SHP77 treated with DMSO at 0.1 percent for 48 hours (cell line): ENCODE data around the gene ADORA1.

Experiments
- DNase-seq: peaks from one replicate; lab custom pipeline; 2025; lab: John Stamatoyannopoulos, UW

The ADORA1 gene

DNA sequence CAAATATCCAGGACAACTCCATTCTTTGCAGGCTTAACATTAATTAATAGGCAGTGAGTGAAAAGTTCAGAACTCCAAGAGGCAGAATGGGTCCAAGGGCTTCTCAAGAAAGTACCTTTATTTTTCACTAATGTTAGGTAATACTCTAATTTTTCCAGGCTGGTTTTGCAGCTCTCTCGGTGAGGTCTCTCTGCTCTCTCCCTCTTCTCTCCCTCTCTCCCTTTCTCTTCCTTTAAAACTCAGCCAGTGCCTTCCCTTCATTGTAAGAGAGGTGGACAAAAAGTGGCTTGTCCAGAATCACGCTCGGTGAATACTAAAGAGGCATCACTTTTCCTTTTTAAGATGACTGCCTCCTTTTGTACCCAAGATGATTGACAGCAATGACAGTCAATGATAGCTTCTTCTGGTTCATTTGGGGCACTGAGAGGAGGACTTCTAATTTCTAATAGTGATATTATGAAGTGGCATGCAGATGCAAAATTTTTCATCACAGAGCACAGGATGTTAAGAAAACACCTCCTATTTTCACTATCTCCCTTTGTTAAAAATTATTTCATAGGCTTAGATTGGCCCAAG is 60.3 kb downstream of the ADORA1 start:
- no peak for DNase-seq

DNA sequence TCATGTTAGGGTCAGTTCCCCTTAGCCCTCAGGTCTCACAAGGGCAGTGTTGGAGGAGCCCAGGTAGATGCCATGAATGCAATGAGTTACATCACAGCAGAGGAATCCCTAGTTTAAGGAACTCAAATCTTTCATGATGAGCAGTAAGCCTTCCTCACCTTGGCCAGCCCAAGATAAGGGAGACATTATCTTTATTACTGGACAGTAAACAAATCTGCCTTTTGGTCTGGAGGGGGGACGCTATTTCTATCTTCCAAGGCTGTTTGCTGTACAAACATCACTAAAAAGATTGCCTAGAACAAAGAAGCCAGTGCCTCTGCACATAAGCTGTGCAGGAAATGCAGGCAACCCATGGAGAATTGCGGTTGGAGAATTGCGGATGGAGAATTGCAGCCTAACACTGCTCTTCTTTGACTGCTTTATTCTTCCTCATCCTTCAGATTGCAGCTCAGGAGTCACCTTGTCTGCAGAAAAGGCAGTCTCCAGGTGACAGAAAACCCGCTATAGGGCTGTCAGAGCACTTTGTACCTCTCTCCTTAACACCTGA is 61.2 kb downstream of the ADORA1 start:
- no peak for DNase-seq

DNA sequence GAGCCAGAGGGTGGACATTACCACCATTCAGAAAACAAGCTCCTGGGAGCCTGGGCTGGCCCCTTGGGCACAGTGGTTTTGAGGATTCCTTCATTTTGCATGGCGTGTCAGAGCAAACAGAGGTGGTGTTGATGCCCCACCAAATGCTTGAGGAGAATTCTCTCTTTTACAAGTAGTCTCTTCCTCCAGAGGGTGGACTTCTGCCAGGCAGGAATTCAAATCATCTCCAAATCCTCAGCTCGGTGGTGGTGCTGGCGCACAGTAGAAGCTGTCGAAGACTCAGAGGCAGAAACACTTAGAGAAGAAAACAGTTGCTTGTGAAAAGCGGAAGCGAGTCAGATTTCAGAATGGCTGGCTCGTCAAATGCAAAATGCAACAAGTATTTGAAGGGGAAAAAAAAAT is 62.4 kb downstream of the ADORA1 start:
- no peak for DNase-seq

DNA sequence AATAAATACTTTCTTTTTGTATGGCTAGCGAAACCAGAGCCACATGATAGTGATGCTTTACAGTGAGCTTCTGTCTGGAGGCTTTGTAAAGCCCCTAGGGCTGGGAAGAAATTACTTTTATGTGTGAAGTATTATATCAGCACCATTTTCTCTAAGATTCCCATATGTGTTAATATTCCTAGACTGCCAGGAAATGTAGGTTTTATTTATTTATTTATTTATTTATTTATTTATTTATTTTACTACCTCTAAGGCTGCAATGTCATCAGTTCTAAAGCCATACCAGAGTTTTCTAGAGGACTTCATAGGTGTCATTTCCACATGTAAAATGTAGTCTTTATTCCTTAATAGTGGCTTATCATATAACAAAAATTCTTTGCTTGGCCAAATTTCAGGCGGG is 63.4 kb downstream of the ADORA1 start:
- no peak for DNase-seq

DNA sequence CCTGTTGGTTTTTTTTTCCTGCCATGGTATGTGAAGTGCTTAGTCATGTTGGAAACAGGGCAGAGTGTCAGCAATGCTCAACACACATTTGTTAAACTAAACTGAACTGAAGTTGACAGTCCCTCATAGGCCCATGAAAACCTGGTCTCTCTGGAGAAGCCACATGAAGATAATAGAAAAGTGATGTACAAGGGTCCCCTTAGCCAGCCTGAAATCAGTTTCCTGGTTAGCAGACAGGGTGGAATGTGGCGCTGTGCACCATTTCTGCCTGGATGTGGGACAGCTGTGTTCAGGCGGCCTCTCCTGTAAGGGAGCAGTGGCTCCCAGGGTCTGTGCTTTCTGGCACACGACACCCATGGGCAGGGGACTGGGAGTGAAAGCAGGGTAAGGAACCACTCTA is 68.8 kb downstream of the ADORA1 start:
- no peak for DNase-seq

DNA sequence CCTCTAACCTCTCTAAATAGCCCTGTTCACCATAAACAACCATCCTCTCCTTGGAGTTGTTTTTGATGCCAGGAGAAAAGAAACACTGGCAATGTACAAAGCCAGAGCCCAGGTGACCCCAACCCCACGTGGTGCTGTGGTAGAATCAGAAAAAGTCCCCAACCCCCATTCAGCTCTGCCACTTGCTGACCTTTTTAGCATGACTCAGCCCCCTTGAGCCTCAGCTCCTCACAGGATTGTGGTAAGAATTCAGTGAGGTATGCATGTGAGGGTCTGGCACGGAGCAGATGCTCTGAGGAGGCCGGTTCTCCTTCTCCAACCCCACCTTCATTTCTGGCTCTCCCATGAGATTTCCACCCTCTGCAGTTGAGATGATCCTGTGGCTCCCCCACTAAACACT is 70.1 kb downstream of the ADORA1 start:
- DNase-seq: no peak

DNA sequence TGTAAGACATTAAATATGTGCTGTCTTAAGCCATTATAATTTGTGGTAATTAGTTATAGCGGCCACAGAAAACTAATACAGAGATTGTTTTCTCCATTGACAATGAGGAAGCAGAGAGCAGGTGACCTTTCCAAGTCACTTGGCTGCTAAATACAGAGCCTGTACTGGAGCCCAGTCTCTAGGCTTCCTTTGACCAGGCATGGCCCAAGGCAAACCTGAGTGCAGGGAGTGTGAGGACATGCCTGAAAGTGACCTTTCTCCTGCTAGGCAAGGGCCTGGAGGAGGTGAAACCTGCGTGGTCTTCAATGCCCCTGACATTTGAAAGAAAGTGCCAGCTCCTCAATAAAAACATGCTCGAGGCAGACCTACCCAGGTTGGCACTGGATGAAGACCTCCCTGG is 71.5 kb downstream of the ADORA1 start:
- DNase-seq: no peak

DNA sequence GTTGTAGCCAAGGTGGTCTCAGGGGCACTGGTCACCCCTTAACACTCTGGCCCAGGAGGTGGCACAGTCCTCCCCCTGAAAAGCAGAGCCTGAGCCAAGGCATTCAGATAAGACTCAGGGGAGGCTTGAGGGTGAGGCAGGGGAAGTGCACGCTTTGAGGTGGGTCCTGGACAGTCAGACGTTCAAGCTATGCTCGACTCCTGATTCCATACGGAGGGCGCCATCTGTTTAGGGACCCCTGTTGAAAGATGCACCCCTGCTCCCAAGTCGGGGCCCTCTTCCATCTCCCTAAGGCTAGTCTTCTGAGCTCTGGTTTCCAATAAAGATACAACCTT is 71.9 kb downstream of the ADORA1 start:
- DNase-seq: no peak

DNA sequence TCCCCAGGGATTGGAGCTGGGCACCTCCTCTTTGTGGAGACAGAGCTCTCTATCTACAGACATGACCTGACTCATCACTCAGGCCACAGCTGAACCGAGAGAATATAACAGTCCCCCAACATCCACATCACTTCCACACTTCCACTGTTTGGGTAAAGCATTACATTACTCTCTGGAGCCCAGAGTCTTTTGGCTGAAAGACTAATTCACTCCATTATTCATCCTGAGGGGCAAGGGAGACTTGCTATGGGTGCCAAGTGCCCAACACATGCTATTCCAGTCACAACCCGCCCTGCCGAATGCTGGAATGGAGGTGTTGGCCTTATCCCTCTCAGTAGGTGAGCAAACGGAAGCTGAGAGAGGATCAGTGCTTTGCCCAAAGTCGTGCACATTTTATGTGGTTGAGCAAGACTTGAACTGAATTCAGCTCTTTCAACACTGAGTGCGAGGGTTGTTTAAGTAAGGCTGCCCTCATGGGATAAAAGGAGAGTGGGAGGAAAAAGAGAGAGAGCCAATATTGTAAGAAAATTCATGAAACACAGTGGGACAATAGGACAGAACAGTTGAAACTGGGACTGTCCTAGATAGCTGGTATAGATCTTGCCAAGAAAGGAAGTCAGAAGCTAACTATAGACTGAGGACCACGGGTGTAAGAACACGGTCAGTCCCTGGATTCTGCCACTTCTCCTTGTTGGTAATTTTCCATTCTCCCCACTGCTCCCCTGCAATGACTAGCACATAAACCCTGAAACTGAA is 72.5 kb downstream of the ADORA1 start:
- no peak for DNase-seq

DNA sequence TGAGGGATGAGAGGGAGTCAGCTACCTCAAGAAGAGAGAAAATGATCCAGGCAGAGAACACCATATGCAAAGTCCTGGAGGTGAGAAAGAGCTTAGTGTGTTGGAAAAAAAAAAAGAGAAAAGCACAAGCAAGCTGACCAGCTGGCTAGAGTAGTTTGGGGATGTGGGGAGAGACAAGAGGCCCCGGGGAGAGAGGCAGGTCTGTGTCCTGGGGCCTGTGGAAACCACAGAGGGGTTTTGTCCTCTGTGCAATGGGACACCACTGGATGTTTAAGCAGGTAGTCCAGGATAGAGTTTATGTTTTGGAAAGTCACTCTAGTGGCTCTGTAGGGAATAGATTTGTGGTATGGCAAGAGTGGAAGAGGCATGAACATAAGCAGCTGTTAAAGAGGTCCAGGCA is 73.4 kb downstream of the ADORA1 start:
- DNase-seq: no peak

DNA sequence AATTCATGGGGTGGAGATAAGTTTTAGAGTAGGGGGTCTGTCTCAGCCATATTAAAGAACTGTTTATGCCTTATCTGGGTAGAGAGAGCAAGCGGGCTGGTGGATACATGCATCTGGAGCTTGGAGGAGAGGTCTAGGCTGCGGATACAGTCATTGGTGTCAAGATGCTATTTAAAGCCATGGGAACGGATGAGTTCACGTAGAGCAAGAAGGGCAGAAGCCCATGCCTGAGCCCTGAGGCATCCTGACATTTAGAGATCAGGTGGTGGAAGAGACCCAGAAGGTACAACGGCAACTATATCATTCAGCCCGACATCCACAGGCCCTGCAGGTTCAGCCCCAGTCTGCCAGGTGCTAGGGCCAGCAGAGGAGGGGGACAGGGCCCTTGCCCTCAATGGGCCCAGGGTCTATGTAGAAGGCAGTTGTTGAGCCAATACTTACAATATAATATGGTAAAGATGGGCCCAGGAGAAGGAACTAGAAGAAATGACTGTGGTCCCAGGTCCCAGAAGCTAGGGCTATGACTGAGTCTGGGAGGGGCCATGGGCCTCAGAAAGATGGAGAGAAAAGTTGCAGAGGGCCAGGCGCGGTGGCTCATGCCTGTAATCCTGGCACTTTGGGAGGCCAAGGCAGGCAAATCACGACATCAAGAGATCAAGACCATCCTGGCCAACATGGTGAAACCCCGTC is 74.1 kb downstream of the ADORA1 start:
- DNase-seq: no peak

DNA sequence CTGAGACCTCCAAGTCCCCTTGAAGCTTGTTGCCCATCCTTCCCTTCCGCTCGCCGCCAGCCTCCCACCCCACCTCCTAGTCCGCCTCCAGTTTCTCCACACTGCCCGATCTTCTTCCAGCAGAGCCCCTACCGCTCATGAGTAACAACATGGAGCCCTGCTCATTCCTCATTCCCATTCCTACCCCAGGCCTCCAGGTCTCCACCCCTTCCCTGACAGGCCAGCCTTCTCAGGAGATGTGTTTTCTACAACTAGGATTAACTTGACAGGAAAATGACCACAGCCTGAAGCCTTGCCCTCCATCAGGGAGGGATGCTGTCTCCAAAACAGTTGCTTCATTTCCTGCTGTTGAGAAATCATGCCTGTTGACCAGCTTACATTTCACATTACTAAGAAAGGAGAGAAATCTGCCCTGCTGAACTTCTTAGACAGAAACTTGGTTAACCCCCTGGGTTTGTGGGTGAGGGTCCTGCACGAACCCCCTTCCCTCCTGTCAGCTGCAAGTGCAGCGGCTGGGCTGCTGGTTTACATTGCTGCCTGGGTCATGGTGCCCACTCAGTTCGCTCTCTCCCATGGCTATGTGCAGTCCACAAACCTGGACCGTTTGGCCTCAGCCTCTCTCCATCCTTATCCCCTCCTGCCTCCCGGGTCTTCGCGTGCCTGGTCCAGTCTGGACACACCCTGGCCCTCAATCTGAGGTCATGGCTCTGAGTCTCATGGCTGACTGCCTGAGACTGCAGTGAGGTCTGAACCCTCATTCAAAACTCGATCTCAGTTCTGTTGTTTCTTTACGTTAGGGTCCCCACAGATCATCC is 75.1 kb downstream of the ADORA1 start:
- no peak for DNase-seq

DNA sequence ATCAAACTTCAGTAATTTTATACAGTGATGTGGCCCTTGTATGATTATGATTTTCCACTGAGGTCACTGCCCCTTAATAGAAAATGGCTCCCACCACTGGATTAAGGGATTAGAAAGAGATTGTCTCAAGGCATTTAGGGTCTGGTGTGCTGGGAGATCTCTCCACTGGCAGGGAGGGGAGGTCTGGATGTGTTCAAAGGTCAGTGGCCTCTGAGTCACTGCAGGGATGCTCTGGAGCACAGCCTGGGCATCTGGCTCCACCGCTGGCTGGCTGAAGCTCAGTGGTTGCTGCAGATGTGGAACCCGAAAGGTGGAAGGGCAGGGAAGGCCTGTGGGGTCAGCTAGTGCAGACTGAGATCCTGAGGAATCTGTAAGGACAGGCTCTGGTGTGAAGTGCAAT is 77.2 kb downstream of the ADORA1 start:
- no peak for DNase-seq

DNA sequence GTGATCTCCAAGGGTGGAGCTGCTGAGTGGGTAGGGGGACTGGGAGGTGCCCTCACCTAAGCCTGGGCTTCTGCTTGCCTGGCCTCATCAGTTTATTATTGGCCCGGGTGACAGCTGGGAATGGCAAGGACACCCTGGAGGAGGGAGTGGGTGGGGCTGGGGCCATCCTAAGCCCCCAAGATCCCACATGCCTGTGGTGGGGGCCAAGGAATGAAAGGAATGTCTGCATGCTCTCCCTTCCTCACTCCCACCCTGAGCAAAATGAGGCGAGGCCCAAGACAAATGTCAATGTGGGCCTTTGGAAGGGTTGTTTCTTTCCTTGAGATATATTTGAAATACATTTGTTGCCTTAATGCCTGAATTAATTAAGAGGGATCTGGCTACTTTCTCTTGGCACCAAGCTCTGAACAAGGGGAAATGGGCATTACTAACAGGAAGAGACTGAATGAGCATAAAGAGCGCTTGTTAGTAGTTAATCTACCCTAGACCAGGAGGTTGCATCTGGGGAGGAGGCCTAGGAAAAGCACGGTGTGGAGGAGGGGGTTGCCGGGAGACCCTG is 78.7 kb downstream of the ADORA1 start:
- DNase-seq: no peak

DNA sequence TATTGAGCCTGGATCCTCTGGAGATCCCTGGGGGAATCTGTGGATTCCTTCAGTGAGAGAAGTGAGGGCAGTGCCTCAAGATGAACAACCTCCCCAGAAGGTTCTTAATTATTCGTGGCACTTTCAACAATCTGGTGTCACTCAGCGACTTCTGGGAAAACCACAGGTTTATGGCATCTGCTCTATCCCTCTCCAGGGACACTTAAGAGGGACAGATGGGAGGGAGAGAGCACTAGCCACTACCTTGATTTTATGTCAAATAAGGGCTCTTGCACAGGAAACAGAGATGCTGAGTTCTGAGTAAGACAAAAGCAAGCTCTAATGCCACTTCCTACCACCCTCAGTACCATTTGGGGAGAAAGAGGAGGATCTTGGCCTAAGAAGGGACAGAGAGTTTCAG is 80.2 kb downstream of the ADORA1 start:
- DNase-seq: no peak

DNA sequence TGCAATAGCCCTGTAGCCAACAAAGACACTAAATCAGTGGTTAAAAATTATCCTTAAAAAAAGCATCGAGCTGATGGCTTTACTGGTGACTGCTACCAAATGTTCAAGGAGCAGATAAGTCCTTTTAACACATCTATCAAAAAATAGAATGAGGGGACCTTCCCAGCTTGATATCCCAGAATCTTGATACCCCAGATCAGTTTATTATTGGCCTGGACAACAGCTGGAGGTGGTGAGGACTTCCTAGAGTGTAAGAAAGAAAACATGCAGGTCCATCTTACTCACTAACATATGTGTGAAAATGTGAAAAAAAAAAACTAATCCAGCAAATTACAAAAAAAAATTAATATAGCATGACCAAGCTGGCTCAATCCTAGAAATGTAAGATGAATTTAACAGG is 80.7 kb downstream of the ADORA1 start:
- no peak for DNase-seq

DNA sequence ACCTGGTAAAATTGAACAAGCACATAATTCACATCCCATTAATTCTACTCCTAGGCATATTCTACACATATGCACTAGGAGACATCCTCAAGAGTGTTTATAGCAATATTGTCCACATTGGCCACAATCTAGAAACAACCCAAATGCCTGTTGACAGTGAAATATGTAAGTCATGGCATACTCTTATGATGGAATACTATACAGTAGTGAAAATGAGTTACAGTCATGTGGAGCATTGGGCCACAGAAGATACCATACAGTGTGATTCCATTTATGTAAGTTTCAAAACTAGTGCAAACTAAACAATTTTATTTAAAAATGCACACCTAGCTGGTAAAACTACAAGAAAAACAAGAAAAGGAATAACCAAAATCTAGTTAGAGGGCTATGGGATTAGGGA is 82.8 kb downstream of the ADORA1 start:
- no peak for DNase-seq

DNA sequence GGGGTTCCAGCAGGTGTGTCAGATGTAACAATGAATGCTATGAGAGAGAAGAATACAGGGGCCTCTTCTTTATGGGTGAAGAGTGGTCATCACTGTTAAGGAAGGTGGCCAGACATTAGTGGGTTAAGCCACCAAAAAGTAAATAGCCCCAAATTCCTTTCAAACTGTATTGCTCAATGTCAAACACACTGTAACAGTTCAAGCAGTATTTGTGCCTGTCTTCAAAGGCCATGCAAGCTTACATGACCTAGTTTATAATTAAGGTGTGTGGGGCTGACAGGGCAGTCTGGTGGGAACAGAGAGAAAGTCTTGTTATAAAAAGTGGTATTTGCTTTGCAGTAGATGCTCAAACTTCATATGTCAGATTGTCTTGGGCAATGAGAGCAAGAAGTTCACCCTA is 83.5 kb downstream of the ADORA1 start:
- DNase-seq: no peak

DNA sequence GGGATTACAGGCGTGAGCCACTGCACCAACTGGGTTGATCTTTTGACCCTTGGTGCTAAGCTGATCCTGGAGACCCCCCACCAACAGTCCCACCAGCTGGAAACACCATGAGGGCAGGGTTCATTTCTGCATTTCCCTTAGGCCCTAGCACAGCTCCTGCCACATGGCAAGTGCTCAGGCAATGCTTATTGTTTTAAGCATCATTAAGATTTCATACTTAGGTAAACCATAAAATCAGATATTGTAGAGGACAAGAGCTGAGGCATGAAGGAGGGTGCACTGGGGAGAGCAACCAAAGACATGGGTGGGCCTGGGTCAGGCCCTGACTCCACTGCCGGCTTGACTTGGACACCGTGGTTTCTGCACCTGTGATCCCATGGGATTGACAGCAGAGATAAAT is 84.3 kb downstream of the ADORA1 start:
- no peak for DNase-seq

DNA sequence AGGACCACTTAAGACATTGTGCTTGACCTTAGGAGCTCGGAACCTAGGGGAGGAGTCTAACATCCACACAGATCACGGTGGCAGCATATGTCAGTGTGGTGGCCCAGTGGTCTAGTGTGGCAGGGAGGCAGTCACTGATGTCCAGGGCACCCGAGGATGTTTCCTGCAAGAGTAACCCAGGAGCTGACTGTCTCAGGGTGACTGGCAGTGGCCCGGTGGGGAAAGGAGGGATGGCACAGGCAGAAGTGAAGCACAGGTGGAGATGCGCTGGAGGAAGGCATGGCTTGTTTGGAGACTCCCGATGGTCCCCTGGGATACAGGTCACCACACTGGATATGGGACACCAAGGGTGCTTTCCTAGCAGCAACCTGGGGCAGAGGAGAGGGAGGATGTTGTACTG is 85.6 kb downstream of the ADORA1 start:
- DNase-seq: no peak

DNA sequence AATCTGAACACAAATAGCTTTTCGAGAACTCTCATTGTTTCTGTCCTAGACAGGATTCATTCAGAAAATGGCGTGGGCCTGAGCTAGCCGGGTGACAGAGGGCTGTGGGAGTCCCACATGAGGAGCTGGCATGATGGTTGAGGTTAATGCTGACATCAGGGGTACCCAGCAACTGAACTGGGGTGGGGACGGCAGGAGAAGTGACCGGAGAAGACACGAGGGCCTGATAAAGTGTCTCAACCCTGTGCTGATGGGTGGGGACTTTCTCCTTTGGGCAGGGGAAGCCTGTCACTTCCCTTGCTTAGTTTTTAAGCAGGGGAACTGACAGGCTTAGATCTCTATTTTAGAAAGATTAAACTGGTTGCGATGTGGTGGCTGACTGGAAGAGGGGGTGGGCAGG is 87.3 kb downstream of the ADORA1 start:
- no peak for DNase-seq

DNA sequence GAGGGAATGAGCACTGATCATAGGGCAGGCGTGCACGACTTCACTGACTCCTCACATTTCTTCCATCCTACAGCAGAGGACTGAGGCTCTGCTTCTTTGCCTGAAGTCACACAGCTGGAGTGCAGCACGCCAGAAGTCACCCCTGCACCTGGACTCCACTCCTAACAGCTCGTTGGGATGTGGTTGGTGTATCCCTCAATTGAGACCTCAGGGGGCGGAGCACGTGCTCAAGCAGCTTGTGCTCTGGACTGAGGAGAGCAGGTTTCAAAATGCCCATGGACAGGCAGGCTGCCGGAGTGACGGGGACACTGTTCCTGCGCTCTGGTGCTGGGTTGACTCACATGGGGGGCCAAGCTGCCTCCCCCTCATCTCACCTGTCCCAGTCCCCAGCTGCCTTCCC is 88.0 kb downstream of the ADORA1 start:
- no peak for DNase-seq
